K562 (cell line): ENCODE data around the gene NUP98. TPM values are rescaled to one million over a fixed set of nuclear protein-coding genes. Genes with fewer than 3 reads are reported as not detected.

Experiments
- C11orf30 ChIP-seq: fragments of 450-650 bp; IDR thresholded peaks from 2 replicates; pipeline ENCODE4 v1.6.1; 2016; ENCODE audit warnings: low read depth, mild to moderate bottlenecking
- CBX5 ChIP-seq: IDR thresholded peaks from 2 replicates; pipeline ENCODE4 v1.6.1; 2014; ENCODE audit warnings: low read depth, borderline replicate concordance
- EHMT2 ChIP-seq: fragments of 450-650 bp; IDR thresholded peaks from 2 replicates; pipeline ENCODE4 v1.6.1; 2018; ENCODE audit warnings: antibody characterized with exemption
- ELF1 ChIP-seq: fragments of 200-800 bp; sonication (Bioruptor generic); IDR thresholded peaks from 2 replicates; pipeline ENCODE4 v1.6.1; 2016; ENCODE audit warnings: missing genetic modification characterization, missing compliant biosample characterization
- ESRRA ChIP-seq: fragments of 450-650 bp; IDR thresholded peaks from 2 replicates; pipeline ENCODE4 v1.6.1; 2014; ENCODE audit warnings: low read depth, mild to moderate bottlenecking, moderate library complexity, borderline replicate concordance
- FUS ChIP-seq: fragments of 200-400 bp; formaldehyde crosslinking; optimal IDR thresholded peaks from 2 replicates; pipeline ENCODE3; 2017; ENCODE audit warnings: low read depth, low read length
- HDAC1 ChIP-seq, 2 experiments: fragments of 450-650 bp; IDR thresholded peaks; 2 replicates each; pipeline ENCODE4 v1.6.1; 2016 to 2017; ENCODE audit warnings: inconsistent platforms in 1 of 2, mild to moderate bottlenecking in 1 of 2, moderate library complexity in 1 of 2
- MAZ ChIP-seq, 2 experiments: fragments of 450-650 bp in 1 of 2; sonication (generic) in 1 of 2; formaldehyde crosslinking; IDR thresholded peaks in 1 of 2; conservative IDR thresholded peaks in 1 of 2; 2 replicates each; pipeline versions ENCODE4 v1.4.0 to v1.5.0; 2020; ENCODE audit warnings: mild to moderate bottlenecking in 1 of 2, missing genetic modification reagents in 1 of 2
- MEF2D ChIP-seq: conservative IDR thresholded peaks from 2 replicates; pipeline ENCODE4 v1.6.1; 2016; ENCODE audit warnings: low read depth, missing genetic modification characterization, missing compliant biosample characterization
- MYC ChIP-seq, 2 experiments: fragments of 250-450 bp in 1 of 2; sonication (Bioruptor Pico) in 1 of 2; IDR thresholded peaks; 2 replicates each; pipeline versions ENCODE4 v1.5.1 to v1.6.1; 2012 to 2021; ENCODE audit warnings: low read depth in 2 of 2, borderline replicate concordance in 1 of 2, improper control_type of control experiment in 1 of 2, low read length in 1 of 2, mild to moderate bottlenecking in 1 of 2, moderate library complexity in 1 of 2
- NFE2L1 ChIP-seq: fragments of 450-650 bp; IDR thresholded peaks from 2 replicates; pipeline ENCODE4 v1.6.1; 2016; ENCODE audit warnings: missing genetic modification characterization, low read depth, mild to moderate bottlenecking, missing compliant biosample characterization, moderate library complexity, borderline replicate concordance
- PATZ1 ChIP-seq: fragments of 250-450 bp; sonication (Bioruptor Pico); IDR thresholded peaks from 2 replicates; pipeline ENCODE4 v1.5.0; 2020; ENCODE audit warnings: mild to moderate bottlenecking, borderline replicate concordance
- POLR2G ChIP-seq: fragments of 200-400 bp; formaldehyde crosslinking; IDR thresholded peaks from 2 replicates; pipeline ENCODE4 v1.6.1; 2017; ENCODE audit warnings: low read depth, mild to moderate bottlenecking, antibody characterized with exemption, low read length, moderate library complexity
- SETDB1 ChIP-seq: IDR thresholded peaks from one replicate; pipeline ENCODE4 v1.6.1; 2012; ENCODE audit warnings: low read length, control low read depth, inconsistent platforms
- SP2 ChIP-seq: IDR thresholded peaks from 2 replicates; pipeline ENCODE4 v1.6.1; 2011; ENCODE audit warnings: mild to moderate bottlenecking, low read depth, low read length, moderate library complexity; ENCODE audit not compliant: poor library complexity, severe bottlenecking; ENCODE audit errors: extremely low read depth
- TAF9B ChIP-seq: fragments of 450-650 bp; IDR thresholded peaks from 2 replicates; pipeline ENCODE4 v1.6.1; 2018; ENCODE audit warnings: mild to moderate bottlenecking; ENCODE audit not compliant: partially characterized antibody
- TARDBP ChIP-seq: fragments of 450-650 bp; IDR thresholded peaks from 2 replicates; pipeline ENCODE4 v1.6.1; 2016
- ZNF431 ChIP-seq: sonication (generic); formaldehyde crosslinking; IDR thresholded peaks from 2 replicates; pipeline ENCODE4 v1.8.0; 2022; ENCODE audit warnings: mild to moderate bottlenecking, missing genetic modification reagents
- ZNF644 ChIP-seq: fragments of 200-800 bp; sonication (Bioruptor generic); IDR thresholded peaks from 2 replicates; pipeline ENCODE4 v1.6.1; 2016; ENCODE audit warnings: low read depth, missing genetic modification characterization, missing compliant biosample characterization
- polyA plus RNA-seq, 8 experiments: library from polyadenylated mRNA; depleted of rRNA in 4 of 8; stranded (reverse) in 5 of 8; unstranded in 3 of 8; fragments of >200 nt; fragmentation: Nextera tagmentation in 2 of 8; fragmentation: Illumina TruSeq in 1 of 8; extraction: Ambion mirVana in 2 of 8; extraction: Trizol in 1 of 8; gene quantifications; 2 replicates each; pipeline versions ENCODE4 v1.2.1 to v1.2.3, GENCODE V29; 2011 to 2014; ENCODE audit warnings: inconsistent platforms in 1 of 8, missing spikeins in 1 of 8
- total RNA-seq, 7 experiments: library from RNA; depleted of rRNA in 6 of 7; stranded (reverse); fragments of >200 nt in 6 of 7; fragmentation: Illumina TruSeq in 2 of 7; extraction: Trizol in 2 of 7; gene quantifications; 2 replicates each; pipeline versions ENCODE4 v1.2.1 to v1.2.3, GENCODE V29; 2011 to 2021; ENCODE audit warnings: low replicate concordance in 1 of 7
- TF ChIP-seq, protein P1 (sequence below): sonication (generic); formaldehyde crosslinking; IDR thresholded peaks from 2 replicates; pipeline ENCODE4 v1.8.1; 2023; ENCODE audit warnings: mild to moderate bottlenecking, missing genetic modification reagents, moderate library complexity
- TF ChIP-seq, protein P2 (sequence below): fragments of 450-650 bp; IDR thresholded peaks from 2 replicates; pipeline ENCODE4 v1.7.0; 2016; ENCODE audit warnings: borderline replicate concordance

The NUP98 gene
- total and polyA plus RNA-seq, 9 of the 15 experiments (the other 6 are each of a cell fraction or from before 2014, with no cell fraction given), result 45.1 to 196 (median 130) TPM

DNA sequence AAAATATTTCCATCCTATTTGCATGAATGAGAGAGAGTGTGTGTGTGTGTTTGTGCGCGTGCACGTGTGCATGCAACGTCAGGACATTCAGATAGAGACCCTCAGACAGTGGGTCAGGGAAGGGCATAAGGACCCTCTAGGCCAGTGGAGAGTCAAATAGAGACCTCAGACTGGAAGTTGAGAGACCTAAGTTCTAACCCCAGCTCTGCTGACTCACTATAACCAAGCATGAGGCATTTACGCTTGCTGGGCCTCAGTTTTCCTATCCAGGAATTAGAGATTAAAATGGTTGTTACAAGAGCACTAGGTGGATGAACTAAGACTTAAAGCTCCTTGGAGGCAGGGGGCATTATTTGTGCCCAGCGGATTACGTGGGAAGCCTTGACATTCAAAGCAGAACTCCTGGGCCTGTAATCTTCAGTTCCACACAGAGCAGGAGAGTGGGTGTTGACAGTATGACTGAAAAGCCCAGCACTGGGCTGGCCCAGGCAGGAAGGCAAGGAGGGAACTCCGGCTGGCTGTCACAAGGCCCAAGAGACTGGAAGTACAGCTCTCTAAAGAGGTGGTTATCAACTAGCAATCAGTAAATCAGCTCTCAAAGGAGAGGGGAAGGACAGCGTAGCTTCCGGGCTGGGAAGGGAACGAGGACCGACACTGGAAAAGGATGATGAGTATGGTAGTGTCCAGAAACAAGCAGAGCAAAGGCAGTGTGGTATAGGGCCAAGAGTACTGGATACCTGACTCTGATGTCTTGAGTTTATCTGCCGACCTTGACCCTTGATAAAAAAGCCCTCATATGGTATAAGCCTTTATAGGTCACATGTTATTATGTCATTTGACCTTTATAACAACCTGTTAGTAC lies 34.3 kb upstream of the NUP98 start (continued):
- TF ChIP-seq MEF2D (no peak; the same call in 1 of the 2 replicates), ZNF431 (CRISPR knock-in tag) (no peak), TARDBP (no peak), CBX5 (no peak; the same call in 1 of the 2 replicates), ZNF644 (no peak), FUS (no peak), HDAC1 (IDR thresholded peaks at IDR 0.05) (peak in 1 of 2 experiments; percentile 63; a peak in 2 of 4 replicates), PATZ1 (CRISPR knock-in tag) (no peak), C11orf30 (peak; percentile 34; the same call in 1 of the 2 replicates), SP2 (no peak), ESRRA (peak; percentile 81), ELF1 (tag) (peak; percentile 57), MYC (IDR thresholded peaks at IDR 0.05; ENCODE audit: low read depth, low read length) (no peak), MYC (CRISPR knock-in tag; IDR thresholded peaks at IDR 0.05; ENCODE audit: borderline replicate concordance, low read depth) (no peak), POLR2G (no peak), EHMT2 (no peak), NFE2L1 (tag) (no peak), MAZ (CRISPR knock-in tag; conservative IDR thresholded peaks at IDR 0.05 in 1 of 2, IDR thresholded peaks at IDR 0.05 in 1 of 2) (no peak), SETDB1 (no peak), TAF9B (no peak)
- TF ChIP-seq, protein P1, sequence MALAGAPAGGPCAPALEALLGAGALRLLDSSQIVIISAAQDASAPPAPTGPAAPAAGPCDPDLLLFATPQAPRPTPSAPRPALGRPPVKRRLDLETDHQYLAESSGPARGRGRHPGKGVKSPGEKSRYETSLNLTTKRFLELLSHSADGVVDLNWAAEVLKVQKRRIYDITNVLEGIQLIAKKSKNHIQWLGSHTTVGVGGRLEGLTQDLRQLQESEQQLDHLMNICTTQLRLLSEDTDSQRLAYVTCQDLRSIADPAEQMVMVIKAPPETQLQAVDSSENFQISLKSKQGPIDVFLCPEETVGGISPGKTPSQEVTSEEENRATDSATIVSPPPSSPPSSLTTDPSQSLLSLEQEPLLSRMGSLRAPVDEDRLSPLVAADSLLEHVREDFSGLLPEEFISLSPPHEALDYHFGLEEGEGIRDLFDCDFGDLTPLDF (CRISPR knock-in tag), result no peak
- TF ChIP-seq, protein P2, sequence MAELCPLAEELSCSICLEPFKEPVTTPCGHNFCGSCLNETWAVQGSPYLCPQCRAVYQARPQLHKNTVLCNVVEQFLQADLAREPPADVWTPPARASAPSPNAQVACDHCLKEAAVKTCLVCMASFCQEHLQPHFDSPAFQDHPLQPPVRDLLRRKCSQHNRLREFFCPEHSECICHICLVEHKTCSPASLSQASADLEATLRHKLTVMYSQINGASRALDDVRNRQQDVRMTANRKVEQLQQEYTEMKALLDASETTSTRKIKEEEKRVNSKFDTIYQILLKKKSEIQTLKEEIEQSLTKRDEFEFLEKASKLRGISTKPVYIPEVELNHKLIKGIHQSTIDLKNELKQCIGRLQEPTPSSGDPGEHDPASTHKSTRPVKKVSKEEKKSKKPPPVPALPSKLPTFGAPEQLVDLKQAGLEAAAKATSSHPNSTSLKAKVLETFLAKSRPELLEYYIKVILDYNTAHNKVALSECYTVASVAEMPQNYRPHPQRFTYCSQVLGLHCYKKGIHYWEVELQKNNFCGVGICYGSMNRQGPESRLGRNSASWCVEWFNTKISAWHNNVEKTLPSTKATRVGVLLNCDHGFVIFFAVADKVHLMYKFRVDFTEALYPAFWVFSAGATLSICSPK, result no peak
